ENCODE data around the gene CHAF1A. TPM values are rescaled to one million over a fixed set of nuclear protein-coding genes. Genes with fewer than 3 reads are reported as not detected.

CHAF1A gene
- total RNA-seq, 2 experiments from 2014 or later = 78.3 to 80.5 TPM

DNA sequence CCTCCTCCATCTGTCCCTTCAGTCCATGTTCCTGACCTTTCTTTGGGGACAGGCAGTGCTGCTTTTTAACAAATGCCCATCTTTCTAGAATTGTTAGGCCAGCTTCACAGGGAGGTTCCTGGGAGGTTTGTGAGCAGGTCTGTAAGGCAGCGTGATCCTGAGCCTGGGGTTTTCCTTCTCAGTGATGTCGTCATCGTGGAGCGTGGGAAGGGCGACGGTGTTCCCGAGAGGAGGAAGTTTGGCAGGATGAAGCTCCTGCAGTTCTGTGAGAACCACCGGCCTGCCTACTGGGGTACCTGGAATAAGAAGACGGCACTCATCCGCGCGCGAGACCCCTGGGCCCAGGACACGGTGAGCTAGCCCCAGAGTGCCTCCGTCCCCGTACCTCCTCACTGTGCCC is 26.8 kb downstream of the CHAF1A start:
- POLR2A ChIA-PET = interaction anchor here (0.7 to 1.6 kb wide), 5 partner anchors 9 to 18 kb away, joined by 3 to 6 read pairs (median 3); no protein-coding TSS in a partner anchor
- DNase-seq (no peak), ATAC-seq (no peak)
- TF ChIP-seq, protein P1, sequence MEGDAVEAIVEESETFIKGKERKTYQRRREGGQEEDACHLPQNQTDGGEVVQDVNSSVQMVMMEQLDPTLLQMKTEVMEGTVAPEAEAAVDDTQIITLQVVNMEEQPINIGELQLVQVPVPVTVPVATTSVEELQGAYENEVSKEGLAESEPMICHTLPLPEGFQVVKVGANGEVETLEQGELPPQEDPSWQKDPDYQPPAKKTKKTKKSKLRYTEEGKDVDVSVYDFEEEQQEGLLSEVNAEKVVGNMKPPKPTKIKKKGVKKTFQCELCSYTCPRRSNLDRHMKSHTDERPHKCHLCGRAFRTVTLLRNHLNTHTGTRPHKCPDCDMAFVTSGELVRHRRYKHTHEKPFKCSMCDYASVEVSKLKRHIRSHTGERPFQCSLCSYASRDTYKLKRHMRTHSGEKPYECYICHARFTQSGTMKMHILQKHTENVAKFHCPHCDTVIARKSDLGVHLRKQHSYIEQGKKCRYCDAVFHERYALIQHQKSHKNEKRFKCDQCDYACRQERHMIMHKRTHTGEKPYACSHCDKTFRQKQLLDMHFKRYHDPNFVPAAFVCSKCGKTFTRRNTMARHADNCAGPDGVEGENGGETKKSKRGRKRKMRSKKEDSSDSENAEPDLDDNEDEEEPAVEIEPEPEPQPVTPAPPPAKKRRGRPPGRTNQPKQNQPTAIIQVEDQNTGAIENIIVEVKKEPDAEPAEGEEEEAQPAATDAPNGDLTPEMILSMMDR (IDR thresholded peaks at IDR 0.05) = no peak
- intact Hi-C loops (cut with micrococcal nuclease) = no loop called here
- Mint-ChIP-seq H3K9me3 (no peaks in the 10 kb centered on the region), H3K4me1 (ENCODE audit: low read depth) (no peaks in the 10 kb centered on the region), H3K4me3 (no peak overlapping the region), H3K27ac (no peak overlapping the region), H3K36me3 (ENCODE audit: low read depth) (peaks cover 57% of the 10 kb centered on the region), H3K27me3 (no peaks in the 10 kb centered on the region)
- CTCF ChIA-PET = no interaction called here

DNA sequence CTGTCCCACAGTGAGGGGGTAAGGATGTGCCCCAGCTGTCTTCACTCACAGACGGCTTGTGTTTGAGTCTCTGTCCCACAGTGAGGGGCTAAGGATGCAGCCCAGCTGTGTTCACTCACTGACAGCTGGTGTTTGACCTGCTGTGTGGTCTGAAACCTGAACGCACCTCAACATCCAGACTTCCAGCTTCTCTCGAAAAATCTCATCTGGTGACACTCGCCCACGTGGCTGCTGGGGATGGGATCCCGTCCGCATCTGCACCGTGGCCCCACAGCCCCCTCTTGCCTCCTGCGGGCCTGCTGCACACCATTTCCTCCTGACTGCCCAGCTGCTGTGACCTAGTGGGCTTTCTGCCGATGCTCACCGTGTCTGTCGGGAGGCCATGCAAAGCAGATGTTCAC is 27.3 kb downstream of the CHAF1A start:
- ATAC-seq (no peak), DNase-seq (no peak)
- Mint-ChIP-seq H3K4me3 (no peak overlapping the region), H3K36me3 (ENCODE audit: low read depth) (peaks cover 61% of the 10 kb centered on the region), H3K27me3 (no peaks in the 10 kb centered on the region), H3K9me3 (no peaks in the 10 kb centered on the region), H3K27ac (no peak overlapping the region), H3K4me1 (ENCODE audit: low read depth) (no peaks in the 10 kb centered on the region)
- TF ChIP-seq, protein P1 (IDR thresholded peaks at IDR 0.05) = no peak
- intact Hi-C loops (cut with micrococcal nuclease) = no loop called here
- CTCF ChIA-PET = no interaction called here
- POLR2A ChIA-PET = interaction anchor here (0.6 to 1.6 kb wide), 6 partner anchors 10 to 238 kb away, joined by 3 to 6 read pairs (median 3); no protein-coding TSS in a partner anchor

DNA sequence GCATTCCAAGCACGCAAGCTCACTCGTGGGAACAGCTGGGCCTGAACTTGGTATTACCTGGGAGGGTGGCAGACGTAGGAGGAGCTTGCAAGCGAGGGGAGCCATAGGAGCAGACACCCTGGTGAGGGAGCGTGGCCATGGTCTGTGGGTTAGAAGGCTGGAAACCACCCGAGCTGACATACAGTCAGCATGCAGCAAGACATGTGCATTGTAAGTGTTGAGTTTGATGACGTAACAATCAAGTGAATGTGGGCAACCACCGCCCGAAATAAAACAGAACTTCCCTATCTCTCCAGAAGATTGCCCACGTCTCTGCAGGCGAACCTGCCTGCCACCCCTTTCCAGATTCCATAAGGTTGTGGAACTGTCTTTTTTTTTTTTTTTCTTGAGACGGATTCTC is 28.3 kb downstream of the CHAF1A start:
- intact Hi-C loops (cut with micrococcal nuclease) = no loop called here
- ATAC-seq = no peak
- Mint-ChIP-seq H3K9me3 (no peaks in the 10 kb centered on the region), H3K4me1 (ENCODE audit: low read depth) (no peaks in the 10 kb centered on the region), H3K4me3 (no peak overlapping the region), H3K27ac (no peak overlapping the region), H3K27me3 (no peaks in the 10 kb centered on the region), H3K36me3 (ENCODE audit: low read depth) (peaks cover 60% of the 10 kb centered on the region)
- POLR2A ChIA-PET = interaction anchor here (1.3 kb wide), 1 partner anchor 13 kb away, joined by 3 read pairs; no protein-coding TSS in a partner anchor
- DNase-seq = no peak
- TF ChIP-seq, protein P1 (IDR thresholded peaks at IDR 0.05) = no peak
- CTCF ChIA-PET = no interaction called here

DNA sequence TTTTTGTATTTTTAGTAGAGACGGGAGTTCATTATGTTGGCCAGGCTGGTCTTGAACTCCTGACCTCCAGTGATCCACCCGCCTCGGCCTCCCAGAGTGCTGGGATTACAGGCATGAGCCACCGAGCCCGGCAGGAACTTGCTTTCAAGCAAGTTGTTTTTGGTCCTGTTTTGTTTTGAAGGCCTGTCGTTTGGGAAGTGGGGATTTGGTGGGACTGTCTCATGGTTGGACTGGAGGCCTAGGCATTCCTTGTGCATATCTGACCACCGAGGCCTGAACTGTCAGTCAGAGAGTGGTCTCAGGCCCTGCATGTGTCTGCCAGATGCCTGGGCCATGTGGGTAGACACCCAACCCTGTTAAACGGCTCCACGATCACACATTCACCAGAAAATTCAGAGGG is 28.9 kb downstream of the CHAF1A start:
- CTCF ChIA-PET = no interaction called here
- DNase-seq (no peak), ATAC-seq (no peak)
- peaks cover 58% of the 10 kb centered on the region for H3K36me3 Mint-ChIP-seq (ENCODE audit: low read depth)
- intact Hi-C loops (cut with micrococcal nuclease) = no loop called here
- H3K27me3 Mint-ChIP-seq = no peaks in the 10 kb centered on the region
- no peak overlapping the region for H3K27ac Mint-ChIP-seq
- TF ChIP-seq, protein P1 (IDR thresholded peaks at IDR 0.05) = no peak
- POLR2A ChIA-PET = interaction anchor here (1.3 kb wide), 1 partner anchor 13 kb away, joined by 3 read pairs; no protein-coding TSS in a partner anchor
- H3K9me3 Mint-ChIP-seq = no peaks in the 10 kb centered on the region
- H3K4me1 Mint-ChIP-seq (ENCODE audit: low read depth) = no peaks in the 10 kb centered on the region
- H3K4me3 Mint-ChIP-seq = no peak overlapping the region

DNA sequence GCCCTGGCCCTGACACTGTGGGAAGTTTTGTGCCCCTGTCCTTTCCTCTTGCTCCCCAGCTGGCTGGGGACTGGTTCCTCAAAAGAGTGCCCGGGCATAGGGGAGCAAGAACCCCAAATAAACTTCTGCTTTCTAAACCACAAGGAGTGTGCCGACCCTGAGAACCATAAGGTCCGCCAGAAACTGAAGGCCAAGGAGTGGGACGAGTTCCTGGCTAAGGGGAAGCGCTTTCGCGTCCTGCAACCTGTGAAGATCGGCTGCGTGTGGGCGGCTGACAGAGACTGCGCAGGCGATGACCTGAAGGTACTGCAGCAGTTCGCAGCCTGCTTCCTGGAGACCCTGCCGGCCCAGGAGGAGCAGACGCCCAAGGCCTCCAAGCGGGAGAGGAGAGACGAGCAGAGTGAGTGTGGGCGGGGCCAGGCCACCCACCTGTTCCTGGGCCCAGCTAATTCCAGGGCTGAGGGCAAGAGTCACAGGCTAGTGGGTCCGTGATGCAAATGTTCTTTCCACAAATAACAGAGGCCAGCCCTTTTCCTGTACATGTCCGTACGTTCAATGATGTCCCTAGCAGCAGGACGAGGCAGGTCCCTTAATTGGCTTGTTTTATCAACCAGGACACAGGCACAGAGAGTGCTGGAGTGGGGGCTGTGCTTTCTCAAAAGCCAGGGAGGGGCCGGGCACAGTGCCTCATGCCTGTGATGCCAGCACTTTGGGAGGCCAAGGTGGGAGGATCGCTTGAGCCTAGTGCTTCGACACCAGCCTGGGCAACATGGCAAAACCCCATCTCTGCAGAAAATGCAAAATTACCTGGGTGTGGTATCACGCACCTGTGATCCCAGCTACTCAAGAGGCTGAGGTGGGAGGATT is 29.6 kb downstream of the CHAF1A start:
- H3K27ac Mint-ChIP-seq = no peak overlapping the region
- no peaks in the 10 kb centered on the region for H3K4me1 Mint-ChIP-seq (ENCODE audit: low read depth)
- DNase-seq (no peak), ATAC-seq (no peak)
- no peaks in the 10 kb centered on the region for H3K27me3 Mint-ChIP-seq
- H3K36me3 Mint-ChIP-seq (ENCODE audit: low read depth) = peaks cover 60% of the 10 kb centered on the region
- H3K4me3 Mint-ChIP-seq = no peak overlapping the region
- ChIA-PET POLR2A (no interaction called here), CTCF (no interaction called here)
- intact Hi-C loops (cut with micrococcal nuclease) = no loop called here
- TF ChIP-seq, protein P1 (IDR thresholded peaks at IDR 0.05) = no peak
- no peaks in the 10 kb centered on the region for H3K9me3 Mint-ChIP-seq

Measured in activated CD8-positive, alpha-beta T cell treated with anti-CD3 and anti-CD28 coated beads for 36 hours (primary cell).